ENCODE data around the gene RTRAF.

- TF ChIP-seq CREB1 (CRISPR knock-in tag; IDR thresholded peaks at IDR 0.05) (no peak), ETV6 (CRISPR knock-in tag; IDR thresholded peaks at IDR 0.05) (no peak), TEAD1 (CRISPR knock-in tag; IDR thresholded peaks at IDR 0.05) (no peak), ZNF121 (CRISPR knock-in tag; IDR thresholded peaks at IDR 0.05) (no peak), TP53 (CRISPR knock-in tag; IDR thresholded peaks at IDR 0.05) (no peak), SP1 (CRISPR knock-in tag; conservative IDR thresholded peaks at IDR 0.05) (no peak), MAX (CRISPR knock-in tag; IDR thresholded peaks at IDR 0.05) (no peak), MLX (CRISPR knock-in tag; IDR thresholded peaks at IDR 0.05) (no peak), RORB (CRISPR knock-in tag; IDR thresholded peaks at IDR 0.05) (no peak), ZNF232 (CRISPR knock-in tag; IDR thresholded peaks at IDR 0.05) (no peak)
- TF ChIP-seq, protein P1, sequence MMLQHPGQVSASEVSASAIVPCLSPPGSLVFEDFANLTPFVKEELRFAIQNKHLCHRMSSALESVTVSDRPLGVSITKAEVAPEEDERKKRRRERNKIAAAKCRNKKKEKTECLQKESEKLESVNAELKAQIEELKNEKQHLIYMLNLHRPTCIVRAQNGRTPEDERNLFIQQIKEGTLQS (CRISPR knock-in tag; conservative IDR thresholded peaks at IDR 0.05): no peak
- TF ChIP-seq, protein P2, sequence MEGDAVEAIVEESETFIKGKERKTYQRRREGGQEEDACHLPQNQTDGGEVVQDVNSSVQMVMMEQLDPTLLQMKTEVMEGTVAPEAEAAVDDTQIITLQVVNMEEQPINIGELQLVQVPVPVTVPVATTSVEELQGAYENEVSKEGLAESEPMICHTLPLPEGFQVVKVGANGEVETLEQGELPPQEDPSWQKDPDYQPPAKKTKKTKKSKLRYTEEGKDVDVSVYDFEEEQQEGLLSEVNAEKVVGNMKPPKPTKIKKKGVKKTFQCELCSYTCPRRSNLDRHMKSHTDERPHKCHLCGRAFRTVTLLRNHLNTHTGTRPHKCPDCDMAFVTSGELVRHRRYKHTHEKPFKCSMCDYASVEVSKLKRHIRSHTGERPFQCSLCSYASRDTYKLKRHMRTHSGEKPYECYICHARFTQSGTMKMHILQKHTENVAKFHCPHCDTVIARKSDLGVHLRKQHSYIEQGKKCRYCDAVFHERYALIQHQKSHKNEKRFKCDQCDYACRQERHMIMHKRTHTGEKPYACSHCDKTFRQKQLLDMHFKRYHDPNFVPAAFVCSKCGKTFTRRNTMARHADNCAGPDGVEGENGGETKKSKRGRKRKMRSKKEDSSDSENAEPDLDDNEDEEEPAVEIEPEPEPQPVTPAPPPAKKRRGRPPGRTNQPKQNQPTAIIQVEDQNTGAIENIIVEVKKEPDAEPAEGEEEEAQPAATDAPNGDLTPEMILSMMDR (IDR thresholded peaks at IDR 0.05): no peak
- TF ChIP-seq, protein P3, sequence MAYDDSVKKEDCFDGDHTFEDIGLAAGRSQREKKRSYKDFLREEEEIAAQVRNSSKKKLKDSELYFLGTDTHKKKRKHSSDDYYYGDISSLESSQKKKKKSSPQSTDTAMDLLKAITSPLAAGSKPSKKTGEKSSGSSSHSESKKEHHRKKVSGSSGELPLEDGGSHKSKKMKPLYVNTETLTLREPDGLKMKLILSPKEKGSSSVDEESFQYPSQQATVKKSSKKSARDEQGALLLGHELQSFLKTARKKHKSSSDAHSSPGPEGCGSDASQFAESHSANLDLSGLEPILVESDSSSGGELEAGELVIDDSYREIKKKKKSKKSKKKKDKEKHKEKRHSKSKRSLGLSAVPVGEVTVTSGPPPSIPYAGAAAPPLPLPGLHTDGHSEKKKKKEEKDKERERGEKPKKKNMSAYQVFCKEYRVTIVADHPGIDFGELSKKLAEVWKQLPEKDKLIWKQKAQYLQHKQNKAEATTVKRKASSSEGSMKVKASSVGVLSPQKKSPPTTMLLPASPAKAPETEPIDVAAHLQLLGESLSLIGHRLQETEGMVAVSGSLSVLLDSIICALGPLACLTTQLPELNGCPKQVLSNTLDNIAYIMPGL (CRISPR knock-in tag; IDR thresholded peaks at IDR 0.05): no peak
- TF ChIP-seq, protein P4, sequence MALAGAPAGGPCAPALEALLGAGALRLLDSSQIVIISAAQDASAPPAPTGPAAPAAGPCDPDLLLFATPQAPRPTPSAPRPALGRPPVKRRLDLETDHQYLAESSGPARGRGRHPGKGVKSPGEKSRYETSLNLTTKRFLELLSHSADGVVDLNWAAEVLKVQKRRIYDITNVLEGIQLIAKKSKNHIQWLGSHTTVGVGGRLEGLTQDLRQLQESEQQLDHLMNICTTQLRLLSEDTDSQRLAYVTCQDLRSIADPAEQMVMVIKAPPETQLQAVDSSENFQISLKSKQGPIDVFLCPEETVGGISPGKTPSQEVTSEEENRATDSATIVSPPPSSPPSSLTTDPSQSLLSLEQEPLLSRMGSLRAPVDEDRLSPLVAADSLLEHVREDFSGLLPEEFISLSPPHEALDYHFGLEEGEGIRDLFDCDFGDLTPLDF (CRISPR knock-in tag; IDR thresholded peaks at IDR 0.05): no peak
Observed at GRCh38 chr14:52032204-52032801, 43.0 kb downstream of the RTRAF start.

Data from WTC11 (cell line).